Left kidney (tissue), 2 donors: ENCODE measurements around the gene PNN. TPM values are rescaled to one million over a fixed set of nuclear protein-coding genes. Genes with fewer than 3 reads are reported as not detected.
"Not testable (repeated sequence)": the region's sequence is repeated elsewhere in the genome, so short reads cannot be mapped to it uniquely, and the experiment has no call there.

Experiments
- DNase-seq: peaks from one replicate; pipeline ENCODE4 v3.0.0-alpha.2; 2013
- polyA plus RNA-seq: library from polyadenylated mRNA; unstranded; fragments of 120-200 nt; gene quantifications from one replicate; pipeline ENCODE4 v1.2.1, GENCODE V29; 2013; ENCODE audit not compliant: insufficient read length

The PNN gene
- polyA plus RNA-seq, 1 donor: 242 TPM

GRCh38 chr14:39177168-39177545 lies 2.1 kb downstream of the PNN start:
- no peak for DNase-seq

GRCh38 chr14:39179042-39179441 lies 4.0 kb downstream of the PNN start:
- DNase-seq: no peak

- DNase-seq: no peak
Measured at GRCh38 chr14:39180553-39180952, 5.5 kb downstream of the PNN start.

GRCh38 chr14:39181026-39181692 lies 6.1 kb downstream of the PNN start:
- no peak for DNase-seq

- no peak for DNase-seq
Measured at GRCh38 chr14:39181693-39182047, 6.6 kb downstream of the PNN start.

GRCh38 chr14:39182770-39183684 lies 8.0 kb downstream of the PNN start:
- no peak for DNase-seq

GRCh38 chr14:39183685-39184003 lies 8.6 kb downstream of the PNN start:
- DNase-seq: not testable (repeated sequence)

GRCh38 chr14:39184628-39185255 lies 9.7 kb downstream of the PNN start:
- DNase-seq: no peak

- no peak for DNase-seq
Measured at GRCh38 chr14:39185256-39186049, 10.4 kb downstream of the PNN start.

- no peak for DNase-seq
Measured at GRCh38 chr14:39186941-39187525, 12.0 kb downstream of the PNN start.

- DNase-seq: no peak
Measured at GRCh38 chr14:39203659-39204606, 28.9 kb downstream of the PNN start.

- DNase-seq: not testable (repeated sequence)
Measured at GRCh38 chr14:39207430-39207829, 32.4 kb downstream of the PNN start.

- DNase-seq: no peak
Measured at GRCh38 chr14:39211109-39211741, 36.2 kb downstream of the PNN start.

- DNase-seq: no peak
Measured at GRCh38 chr14:39212034-39212433, 37.0 kb downstream of the PNN start.

- no peak for DNase-seq
Measured at GRCh38 chr14:39212693-39213092, 37.6 kb downstream of the PNN start.

- DNase-seq: no peak
Measured at GRCh38 chr14:39217214-39217879, 42.3 kb downstream of the PNN start.

- no peak for DNase-seq
Measured at GRCh38 chr14:39218171-39218769, 43.2 kb downstream of the PNN start.

GRCh38 chr14:39219075-39219499 lies 44.0 kb downstream of the PNN start:
- DNase-seq: no peak

GRCh38 chr14:39220473-39220872 lies 45.4 kb downstream of the PNN start:
- not testable (repeated sequence) for DNase-seq
